ENCODE results near the gene ATP8B1. TPM values are rescaled to one million over a fixed set of nuclear protein-coding genes. Genes with fewer than 3 reads are reported as not detected.

ATP8B1 gene
- total RNA-seq, 2 donors from 2014 or later = 263 to 359 TPM

DNA sequence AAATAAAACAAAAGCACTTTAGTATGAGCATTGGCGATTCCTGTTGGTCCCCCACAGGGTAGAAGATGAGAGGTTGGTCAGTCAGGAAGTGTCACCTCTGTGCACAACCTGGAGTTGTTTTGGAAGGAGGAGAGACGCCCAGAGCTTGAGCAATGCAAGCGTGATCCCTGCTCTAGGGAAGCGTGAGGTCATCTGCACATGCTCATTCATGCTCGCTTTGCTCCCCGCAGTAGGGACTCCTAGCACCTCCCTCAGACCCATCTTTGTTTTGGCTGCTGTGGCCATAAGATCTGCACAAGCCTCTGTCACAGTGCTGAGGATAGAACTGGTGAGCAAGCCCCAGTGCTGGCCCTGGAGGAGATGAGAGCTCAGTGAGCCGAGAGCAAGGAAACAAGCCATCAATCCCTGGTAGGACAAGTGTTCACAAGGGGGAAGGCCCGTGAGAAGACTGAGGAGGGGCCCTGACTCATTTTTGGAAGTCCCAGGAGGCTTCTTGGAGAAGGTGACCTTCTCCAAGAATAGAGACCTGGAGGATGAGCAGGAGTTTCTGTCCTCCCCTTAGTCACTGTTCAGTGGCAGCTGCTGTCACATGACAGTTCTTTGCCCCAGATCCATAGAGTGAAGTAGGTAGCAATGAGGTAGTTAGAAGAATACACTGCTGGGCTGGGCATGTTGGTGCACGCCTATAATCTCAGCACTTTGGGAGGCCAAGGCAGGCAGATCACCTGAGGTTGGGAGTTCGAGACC lies 13.3 kb upstream of the ATP8B1 start:
- DNase-seq = no peak
- Histone ChIP-seq H3K4me1 (no peaks in the 10 kb centered on the region), H3K9me3 (no peaks in the 10 kb centered on the region), H3K36me3 (no peaks in the 10 kb centered on the region), H3K4me3 (no peak overlapping the region), H3K27me3 (no peaks in the 10 kb centered on the region), H3K9ac (ENCODE audit: low read depth in 2 of 2, low read length in 2 of 2) (no peak overlapping the region), H3K27ac (no peak overlapping the region)
- TF ChIP-seq, protein P1, sequence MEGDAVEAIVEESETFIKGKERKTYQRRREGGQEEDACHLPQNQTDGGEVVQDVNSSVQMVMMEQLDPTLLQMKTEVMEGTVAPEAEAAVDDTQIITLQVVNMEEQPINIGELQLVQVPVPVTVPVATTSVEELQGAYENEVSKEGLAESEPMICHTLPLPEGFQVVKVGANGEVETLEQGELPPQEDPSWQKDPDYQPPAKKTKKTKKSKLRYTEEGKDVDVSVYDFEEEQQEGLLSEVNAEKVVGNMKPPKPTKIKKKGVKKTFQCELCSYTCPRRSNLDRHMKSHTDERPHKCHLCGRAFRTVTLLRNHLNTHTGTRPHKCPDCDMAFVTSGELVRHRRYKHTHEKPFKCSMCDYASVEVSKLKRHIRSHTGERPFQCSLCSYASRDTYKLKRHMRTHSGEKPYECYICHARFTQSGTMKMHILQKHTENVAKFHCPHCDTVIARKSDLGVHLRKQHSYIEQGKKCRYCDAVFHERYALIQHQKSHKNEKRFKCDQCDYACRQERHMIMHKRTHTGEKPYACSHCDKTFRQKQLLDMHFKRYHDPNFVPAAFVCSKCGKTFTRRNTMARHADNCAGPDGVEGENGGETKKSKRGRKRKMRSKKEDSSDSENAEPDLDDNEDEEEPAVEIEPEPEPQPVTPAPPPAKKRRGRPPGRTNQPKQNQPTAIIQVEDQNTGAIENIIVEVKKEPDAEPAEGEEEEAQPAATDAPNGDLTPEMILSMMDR (IDR thresholded peaks at IDR 0.05) = no peak
- intact Hi-C loops (cut with DNase I) = no loop called here

DNA sequence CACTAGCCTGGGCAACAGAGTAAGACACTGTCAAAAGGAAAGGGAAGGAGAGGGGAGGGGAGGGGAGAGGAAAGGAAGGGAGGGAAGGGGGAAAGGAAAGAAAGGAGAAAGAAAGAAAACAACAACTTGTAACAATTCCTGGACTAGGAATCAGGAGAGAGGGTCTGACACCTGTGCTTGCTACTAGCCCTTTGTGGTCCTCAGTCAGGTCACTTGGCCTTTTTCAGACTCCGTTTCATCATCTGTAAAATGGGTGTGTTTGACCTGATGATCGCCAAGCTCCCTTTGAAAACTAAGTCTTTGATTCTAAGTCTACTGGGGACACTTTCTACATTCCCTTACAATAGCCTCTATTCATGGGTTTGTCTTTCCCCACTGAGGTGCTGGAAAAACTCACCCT lies 11.4 kb upstream of the ATP8B1 start:
- intact Hi-C loops (cut with DNase I) = no loop called here
- no peaks in the 10 kb centered on the region for H3K9me3 ChIP-seq
- no peak overlapping the region for H3K9ac ChIP-seq (ENCODE audit: low read depth in 2 of 2, low read length in 2 of 2)
- no peak overlapping the region for H3K4me3 ChIP-seq
- TF ChIP-seq, protein P1 (IDR thresholded peaks at IDR 0.05) = no peak
- no peak overlapping the region for H3K27ac ChIP-seq
- H3K4me1 ChIP-seq = no peaks in the 10 kb centered on the region
- H3K36me3 ChIP-seq = no peaks in the 10 kb centered on the region
- no peaks in the 10 kb centered on the region for H3K27me3 ChIP-seq
- no peak for DNase-seq

DNA sequence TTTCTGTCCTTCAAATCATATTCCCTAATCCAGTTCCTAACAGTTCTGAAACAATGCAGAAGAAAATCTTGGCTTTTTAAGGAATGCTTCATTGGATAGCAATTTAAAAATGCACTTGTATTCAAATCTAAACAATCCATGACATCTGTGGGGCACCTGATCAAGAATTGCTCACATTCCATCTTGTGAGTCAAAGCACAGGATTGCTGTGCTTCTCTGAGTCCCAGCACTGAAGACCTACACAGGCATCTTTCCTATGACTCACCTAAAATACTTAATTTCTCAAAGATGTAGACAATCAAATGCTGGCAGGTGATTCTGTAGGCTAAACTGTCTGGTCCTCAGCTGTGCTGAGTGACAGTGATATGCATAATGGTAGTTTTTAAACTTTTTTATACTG lies 10.1 kb upstream of the ATP8B1 start:
- Histone ChIP-seq H3K4me3 (no peak overlapping the region), H3K27me3 (no peaks in the 10 kb centered on the region), H3K9ac (ENCODE audit: low read depth in 2 of 2, low read length in 2 of 2) (no peak overlapping the region), H3K4me1 (no peaks in the 10 kb centered on the region), H3K27ac (no peak overlapping the region), H3K9me3 (no peaks in the 10 kb centered on the region), H3K36me3 (no peaks in the 10 kb centered on the region)
- no peak for DNase-seq
- intact Hi-C loops (cut with DNase I) = no loop called here
- TF ChIP-seq, protein P1 (IDR thresholded peaks at IDR 0.05) = no peak

DNA sequence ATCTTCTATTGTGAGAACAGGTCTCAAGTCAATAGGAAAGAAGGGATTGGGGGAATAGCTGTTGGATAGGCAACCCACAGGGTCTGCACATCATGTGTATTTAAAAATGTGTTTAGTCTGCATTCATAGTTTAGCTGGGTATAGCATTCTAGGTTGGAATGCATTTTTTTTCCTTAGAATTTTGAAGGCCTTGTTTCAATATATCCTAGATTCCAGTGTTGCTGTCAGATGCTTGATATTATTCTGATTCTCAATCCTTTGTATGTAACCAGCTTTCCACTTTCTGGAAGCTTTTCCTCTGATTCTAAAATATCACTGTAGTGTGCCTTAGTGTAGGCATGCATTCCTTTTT lies 9.0 kb upstream of the ATP8B1 start:
- Histone ChIP-seq H3K4me3 (no peak overlapping the region), H3K9me3 (no peaks in the 10 kb centered on the region), H3K27ac (no peak overlapping the region), H3K9ac (ENCODE audit: low read depth in 2 of 2, low read length in 2 of 2) (no peak overlapping the region), H3K36me3 (no peaks in the 10 kb centered on the region), H3K27me3 (no peaks in the 10 kb centered on the region), H3K4me1 (no peaks in the 10 kb centered on the region)
- intact Hi-C loops (cut with DNase I) = no loop called here
- TF ChIP-seq, protein P1 (IDR thresholded peaks at IDR 0.05) = no peak
- DNase-seq = no peak

DNA sequence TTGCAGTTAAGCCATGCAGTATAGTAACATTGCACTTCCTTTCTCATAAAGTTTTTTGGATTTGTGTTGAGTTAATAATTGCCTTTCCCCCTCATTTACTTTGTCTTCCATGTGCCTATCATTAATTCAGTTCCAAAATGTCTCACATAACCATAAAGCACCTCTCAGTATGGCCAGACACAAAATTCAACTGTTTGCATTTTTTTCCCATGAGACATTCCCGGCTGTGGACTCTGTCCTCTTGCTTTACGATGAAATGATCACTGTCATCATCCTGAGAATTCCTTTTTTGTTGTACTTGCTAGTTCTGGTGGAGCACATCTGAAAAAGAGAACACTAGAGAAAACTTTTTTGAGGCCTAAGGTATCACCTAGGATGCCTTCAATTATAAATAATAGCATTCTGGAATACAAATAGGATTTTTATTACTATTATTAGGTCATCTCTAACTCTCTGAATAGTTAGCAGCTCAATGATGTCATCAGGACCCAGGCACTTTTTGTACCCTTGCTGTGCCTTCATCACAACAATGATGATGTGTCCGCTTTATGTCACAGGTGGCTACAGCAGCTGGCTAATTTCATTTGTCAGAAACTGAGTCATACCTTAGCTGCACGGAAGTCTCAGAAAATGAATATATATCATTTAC lies 8.5 kb upstream of the ATP8B1 start:
- no peak for DNase-seq
- intact Hi-C loops (cut with DNase I) = no loop called here
- no peaks in the 10 kb centered on the region for H3K36me3 ChIP-seq
- no peak overlapping the region for H3K4me3 ChIP-seq
- no peaks in the 10 kb centered on the region for H3K27me3 ChIP-seq
- no peaks in the 10 kb centered on the region for H3K9me3 ChIP-seq
- H3K9ac ChIP-seq (ENCODE audit: low read depth in 2 of 2, low read length in 2 of 2) = no peak overlapping the region
- H3K27ac ChIP-seq = no peak overlapping the region
- H3K4me1 ChIP-seq = no peaks in the 10 kb centered on the region
- TF ChIP-seq, protein P1 (IDR thresholded peaks at IDR 0.05) = no peak

All from colonic mucosa (tissue), 4 donors.